ENCODE measurements around the gene ALG1L2. TPM values are rescaled to one million over a fixed set of nuclear protein-coding genes. Genes with fewer than 3 reads are reported as not detected.

The ALG1L2 gene
- total and polyA plus RNA-seq, 2 of the 4 experiments (the other 2 are of a cell fraction) = not detected

DNA sequence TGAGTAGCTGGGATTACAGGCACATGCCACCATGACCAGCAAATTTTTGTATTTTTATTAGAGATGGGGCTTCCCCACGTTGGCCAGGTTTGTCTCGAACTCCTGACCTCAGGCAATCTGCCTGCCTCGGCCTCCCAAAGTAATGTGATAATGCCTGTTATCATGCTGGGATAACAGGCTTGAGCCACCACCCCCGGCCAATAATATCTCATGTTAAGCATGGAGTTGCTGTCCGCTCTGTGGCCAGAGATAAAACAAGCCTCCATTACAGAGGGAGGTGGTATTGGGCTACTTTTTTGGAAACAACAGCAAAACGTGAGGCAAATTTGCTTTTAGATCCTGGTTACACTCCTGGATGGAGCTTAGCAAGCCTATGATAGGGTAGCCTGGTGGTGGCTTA, 32.9 kb upstream of the ALG1L2 start:
- dilution Hi-C loops (cut with HindIII; ENCODE audit: low sequenced_read_pairs, unreplicated experiment) = no loop called here
- H2AFZ ChIP-seq (replicated peaks; ENCODE audit: low read length, poor library complexity) = no peak overlapping the region

More for the DNA sequence above, 32.9 kb upstream of the ALG1L2 start:
- TF ChIP-seq MAZ (IDR thresholded peaks at IDR 0.05; ENCODE audit: borderline replicate concordance, low read depth, low read length) (no peak), RAD21 (IDR thresholded peaks at IDR 0.05; ENCODE audit: low read length) (no peak), BHLHE40 (IDR thresholded peaks at IDR 0.05; ENCODE audit: low read depth, low read length) (no peak), ELK1 (IDR thresholded peaks at IDR 0.05; ENCODE audit: borderline replicate concordance, low read depth, low read length) (no peak), POLR2A (IDR thresholded peaks at IDR 0.05; ENCODE audit: low read depth, low read length) (no peak), RFX5 (IDR thresholded peaks at IDR 0.05; ENCODE audit: low read depth, low read length) (no peak), CHD1 (IDR thresholded peaks at IDR 0.05; ENCODE audit: low read depth, low read length) (no peak), SMC3 (IDR thresholded peaks at IDR 0.05; ENCODE audit: low read depth, low read length) (no peak), CEBPB (IDR thresholded peaks at IDR 0.05; ENCODE audit: low read depth, low read length) (no peak), NFE2L2 (IDR thresholded peaks at IDR 0.05; ENCODE audit: low read depth, low read length) (no peak), CTCF (conservative IDR thresholded peaks at IDR 0.05; ENCODE audit: low read depth, low read length) (no peak), RCOR1 (IDR thresholded peaks at IDR 0.05; ENCODE audit: insufficient replicate concordance, low read length) (no peak), FOS (IDR thresholded peaks at IDR 0.05; ENCODE audit: low read depth, low read length) (no peak), MAFK (IDR thresholded peaks at IDR 0.05; ENCODE audit: low read depth, low read length) (no peak), MXI1 (IDR thresholded peaks at IDR 0.05; ENCODE audit: borderline replicate concordance, low read depth, low read length) (no peak)
- TF ChIP-seq, protein P1, sequence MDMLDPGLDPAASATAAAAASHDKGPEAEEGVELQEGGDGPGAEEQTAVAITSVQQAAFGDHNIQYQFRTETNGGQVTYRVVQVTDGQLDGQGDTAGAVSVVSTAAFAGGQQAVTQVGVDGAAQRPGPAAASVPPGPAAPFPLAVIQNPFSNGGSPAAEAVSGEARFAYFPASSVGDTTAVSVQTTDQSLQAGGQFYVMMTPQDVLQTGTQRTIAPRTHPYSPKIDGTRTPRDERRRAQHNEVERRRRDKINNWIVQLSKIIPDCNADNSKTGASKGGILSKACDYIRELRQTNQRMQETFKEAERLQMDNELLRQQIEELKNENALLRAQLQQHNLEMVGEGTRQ (IDR thresholded peaks at IDR 0.05; ENCODE audit: low read depth, low read length) = no peak
- no peak overlapping the region for H2AK9ac ChIP-seq (replicated peaks; ENCODE audit: low read depth, low read length, poor library complexity)
- no peak overlapping the region for H3K9ac ChIP-seq (ENCODE audit: low read depth, low read length)
- no peaks in the 10 kb centered on the region for H3K9me3 ChIP-seq (ENCODE audit: control insufficient read depth, insufficient read depth, low read length)
- no TSS peak for BruUV-seq (replicated peaks)
- H4K20me1 ChIP-seq (ENCODE audit: insufficient read depth, low read length) = no peaks in the 10 kb centered on the region; the same call in 1 of the 2 replicates
- H2AK5ac ChIP-seq (ENCODE audit: low read depth, low read length) = no peak overlapping the region
- no peak overlapping the region for H4K8ac ChIP-seq (ENCODE audit: low read depth in 2 of 2, low read length in 2 of 2)
- no peak overlapping the region for H3K18ac ChIP-seq (ENCODE audit: low read depth, low read length)
- H3K27me3 ChIP-seq (ENCODE audit: control insufficient read depth, insufficient read depth, low read length) = no peaks in the 10 kb centered on the region
- H4K5ac ChIP-seq (ENCODE audit: low read depth, low read length) = no peak overlapping the region
- H3K27ac ChIP-seq (ENCODE audit: insufficient read depth, low read length) = no peak overlapping the region
- H3K23ac ChIP-seq (ENCODE audit: low read depth, low read length) = no peak overlapping the region
- ATAC-seq (ENCODE audit: low read depth) (no peak), DNase-seq (no peak)
- H3K9me1 ChIP-seq (ENCODE audit: insufficient read depth, low read length) = peaks cover 7% of the 10 kb centered on the region
- H2BK120ac ChIP-seq (ENCODE audit: low read depth, low read length) = no peak overlapping the region
- in situ Hi-C loops (cut with MboI; ENCODE audit: low sequenced_read_pairs) (no loop called here), intact Hi-C loops (cut with micrococcal nuclease) (no loop called here)
- 80% methylated on average over 1 of the region's 6 CpGs; no CpG with 5 or more reads in 1 of the 2 experiments for WGBS, 2 experiments (ENCODE audit: extremely low coverage in 2 of 2, insufficient read length in 1 of 2)
- no peak overlapping the region for H3K4me3 ChIP-seq (ENCODE audit: insufficient read depth, low read depth, low read length)
- no peak overlapping the region for H3K14ac ChIP-seq (replicated peaks; ENCODE audit: low read depth, low read length)
- no peaks in the 10 kb centered on the region for H3K4me1 ChIP-seq (ENCODE audit: control insufficient read depth, insufficient read depth, low read length)
- H4K91ac ChIP-seq (ENCODE audit: insufficient read depth, low read depth, low read length) = no peak overlapping the region
- ChIA-PET POLR2A (ENCODE audit: unreplicated experiment) (no interaction called here), CTCF (no interaction called here)
- no peaks in the 10 kb centered on the region for H3K36me3 ChIP-seq (ENCODE audit: control insufficient read depth, insufficient read depth, low read length)
- H3K56ac ChIP-seq (ENCODE audit: extremely low read depth, insufficient read depth, low read length) = no peak overlapping the region
- no peak overlapping the region for H3K4me2 ChIP-seq (ENCODE audit: low read depth, low read length)
- no peak overlapping the region for H2BK20ac ChIP-seq (ENCODE audit: low read depth, low read length)
- no peaks in the 10 kb centered on the region for H3K79me1 ChIP-seq (ENCODE audit: low read depth in 1 of 2, low read length in 2 of 2)
- H2BK5ac ChIP-seq (ENCODE audit: low read depth, low read length, poor library complexity, severe bottlenecking) = no peak overlapping the region
- H3K4ac ChIP-seq (ENCODE audit: low read depth, low read length) = no peak overlapping the region
- H2BK15ac ChIP-seq (ENCODE audit: low read depth, low read length) = no peak overlapping the region
